Esophagus muscularis mucosa (tissue), 3 donors: ENCODE data around the gene ERH.

Experiments
- POLR2A ChIP-seq: fragments of 450-650 bp; IDR thresholded peaks from one replicate; pipeline ENCODE4 v1.6.1; 2017; ENCODE audit warnings: antibody characterized with exemption, moderate library complexity, mild to moderate bottlenecking, low read depth
- TF ChIP-seq, protein P1 (sequence below), 3 experiments: fragments of 200-600 bp in 2 of 3; fragments of 450-650 bp in 1 of 3; sonication (generic) in 2 of 3; IDR thresholded peaks; one replicate each; pipeline ENCODE4 v1.5.1; 2017 to 2019; ENCODE audit warnings: antibody characterized with exemption in 3 of 3, mild to moderate bottlenecking in 2 of 3, moderate library complexity in 1 of 3

DNA sequence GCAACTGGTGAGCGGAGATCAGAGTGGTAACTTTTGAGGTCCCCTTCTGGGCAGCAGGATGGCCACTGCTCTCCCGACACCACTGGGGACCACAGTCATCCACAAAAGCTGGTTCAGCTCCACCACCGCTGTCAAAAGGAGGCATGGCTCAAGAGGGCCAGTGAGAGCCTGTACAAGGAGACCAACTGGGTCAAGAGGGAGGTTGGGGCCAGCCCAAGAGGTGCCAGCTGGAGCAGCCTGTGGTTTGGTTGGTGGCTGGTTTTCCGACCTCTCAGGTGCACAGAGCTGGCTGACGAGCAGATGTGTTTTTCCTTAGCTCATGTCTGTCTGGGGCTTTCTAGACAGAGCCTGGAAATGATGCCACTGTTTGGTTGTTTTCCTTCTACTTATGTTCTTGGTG lies 60.1 kb downstream of the ERH start:
- TF ChIP-seq POLR2A = no peak
- TF ChIP-seq, protein P1, sequence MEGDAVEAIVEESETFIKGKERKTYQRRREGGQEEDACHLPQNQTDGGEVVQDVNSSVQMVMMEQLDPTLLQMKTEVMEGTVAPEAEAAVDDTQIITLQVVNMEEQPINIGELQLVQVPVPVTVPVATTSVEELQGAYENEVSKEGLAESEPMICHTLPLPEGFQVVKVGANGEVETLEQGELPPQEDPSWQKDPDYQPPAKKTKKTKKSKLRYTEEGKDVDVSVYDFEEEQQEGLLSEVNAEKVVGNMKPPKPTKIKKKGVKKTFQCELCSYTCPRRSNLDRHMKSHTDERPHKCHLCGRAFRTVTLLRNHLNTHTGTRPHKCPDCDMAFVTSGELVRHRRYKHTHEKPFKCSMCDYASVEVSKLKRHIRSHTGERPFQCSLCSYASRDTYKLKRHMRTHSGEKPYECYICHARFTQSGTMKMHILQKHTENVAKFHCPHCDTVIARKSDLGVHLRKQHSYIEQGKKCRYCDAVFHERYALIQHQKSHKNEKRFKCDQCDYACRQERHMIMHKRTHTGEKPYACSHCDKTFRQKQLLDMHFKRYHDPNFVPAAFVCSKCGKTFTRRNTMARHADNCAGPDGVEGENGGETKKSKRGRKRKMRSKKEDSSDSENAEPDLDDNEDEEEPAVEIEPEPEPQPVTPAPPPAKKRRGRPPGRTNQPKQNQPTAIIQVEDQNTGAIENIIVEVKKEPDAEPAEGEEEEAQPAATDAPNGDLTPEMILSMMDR (IDR thresholded peaks at IDR 0.05) = no peak
